Brain microvascular endothelial cell (primary cell): ENCODE results near the gene MYDGF.

Source experiments
- DNase-seq: peaks from one replicate; pipeline ENCODE4 v3.0.0-alpha.2; 2020
- H3K27ac ChIP-seq: fragments of 250-450 bp; sonication (Bioruptor Pico); 2 replicates; pipeline ENCODE4 v1.5.1; 2020; ENCODE audit warnings: mild to moderate bottlenecking, moderate library complexity
- H3K27me3 ChIP-seq: fragments of 250-450 bp; sonication (Bioruptor Pico); replicated peaks from 2 replicates; pipeline ENCODE4 v1.5.1; 2020; ENCODE audit warnings: mild to moderate bottlenecking
- H3K36me3 ChIP-seq: fragments of 250-450 bp; sonication (Bioruptor Pico); replicated peaks from 2 replicates; pipeline ENCODE4 v1.5.1; 2020; ENCODE audit warnings: mild to moderate bottlenecking
- H3K4me3 ChIP-seq: 2 replicates; pipeline ENCODE4 v1.5.1; 2011; ENCODE audit warnings: low read depth, mild to moderate bottlenecking, control low read depth, low read length, moderate library complexity
- CTCF ChIP-seq: IDR thresholded peaks from 2 replicates; pipeline ENCODE4 v1.5.1; 2011; ENCODE audit warnings: low read depth, mild to moderate bottlenecking, moderate library complexity, low read length, control low read depth, inconsistent platforms; ENCODE audit errors: missing control alignments
- in situ Hi-C: cut with HindIII; loops from 2 replicates; pipeline ENCODE4 v1.10.0; 2017; ENCODE audit warnings: low sequenced_read_pairs, low pct_ligation_motif_present

Gene MYDGF

GRCh38 chr19:4671185-4671851, 1.2 kb upstream of the MYDGF start:
- Histone ChIP-seq H3K27ac (no peak overlapping the region), H3K27me3 (no peaks in the 10 kb centered on the region), H3K36me3 (peaks cover 31% of the 10 kb centered on the region), H3K4me3 (no peak overlapping the region)
- no peak for DNase-seq
- TF ChIP-seq CTCF, result no peak
- in situ Hi-C loops, result no loop called here

GRCh38 chr19:4664642-4665041, 5.5 kb downstream of the MYDGF start:
- in situ Hi-C loops, result no loop called here
- no peak for DNase-seq
- TF ChIP-seq CTCF, result no peak
- Histone ChIP-seq H3K36me3 (peaks cover 60% of the 10 kb centered on the region), H3K4me3 (no peak overlapping the region), H3K27ac (no peak overlapping the region), H3K27me3 (no peaks in the 10 kb centered on the region)

DNA sequence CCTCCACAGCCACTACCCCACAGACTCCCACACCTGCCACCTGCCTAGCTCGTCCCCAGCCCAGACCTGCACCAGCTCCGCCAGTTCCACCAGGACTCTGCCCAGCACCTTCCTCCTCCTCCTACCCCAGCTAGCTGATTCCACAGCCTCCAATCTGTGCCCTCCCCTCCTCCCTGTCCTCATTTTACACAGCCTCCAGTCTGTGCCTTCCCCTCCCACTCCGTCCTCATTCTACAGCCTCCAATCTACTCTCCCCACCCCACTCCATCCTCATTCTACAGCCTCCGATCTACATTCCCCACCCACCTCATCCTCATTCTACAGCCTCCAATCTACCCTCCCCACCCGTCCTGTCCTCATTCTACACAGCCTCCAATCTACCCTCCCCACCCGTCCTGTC, 7.3 kb downstream of the MYDGF start:
- no peak for TF ChIP-seq CTCF
- H3K36me3 ChIP-seq, result peaks cover 67% of the 10 kb centered on the region
- DNase-seq, result no peak
- H3K4me3 ChIP-seq, result no peak overlapping the region
- H3K27ac ChIP-seq, result no peak overlapping the region
- in situ Hi-C loops, result no loop called here
- no peaks in the 10 kb centered on the region for H3K27me3 ChIP-seq

DNA sequence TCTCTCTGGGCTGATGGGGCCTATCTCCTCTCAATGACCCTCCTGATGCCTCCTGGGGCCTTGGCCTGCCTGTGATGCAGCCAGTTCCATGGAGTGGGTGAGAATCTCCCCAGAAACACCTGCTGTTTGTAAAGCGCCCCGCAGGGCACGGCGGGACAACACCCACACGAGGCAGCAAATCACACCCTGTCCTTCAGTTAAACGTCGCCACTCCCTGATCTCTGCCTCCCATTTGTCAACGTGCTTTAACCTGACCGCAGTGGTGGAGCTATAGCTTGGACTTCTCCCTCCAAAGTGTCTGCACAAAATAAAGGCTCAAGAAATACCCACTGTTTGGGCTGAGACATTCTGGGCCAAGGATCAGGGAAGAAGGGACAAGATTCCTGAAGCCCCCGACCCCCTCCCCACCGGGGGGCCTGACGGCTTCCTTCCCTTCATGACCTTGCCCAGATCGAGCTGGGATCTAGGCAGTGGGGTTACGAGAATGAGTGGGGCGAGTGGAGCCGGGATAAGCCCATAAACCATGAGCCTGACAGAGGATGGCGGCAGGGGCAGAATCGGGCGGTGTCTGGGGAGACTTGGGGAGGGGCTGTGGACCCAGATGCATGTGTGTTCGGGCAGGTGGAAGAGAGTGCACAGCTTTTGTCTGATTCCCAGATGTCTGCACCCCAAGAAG, 8.0 kb downstream of the MYDGF start:
- Histone ChIP-seq H3K4me3 (no peak overlapping the region), H3K27ac (no peak overlapping the region), H3K27me3 (no peaks in the 10 kb centered on the region), H3K36me3 (peaks cover 67% of the 10 kb centered on the region)
- in situ Hi-C loops, result no loop called here
- TF ChIP-seq CTCF, result no peak
- DNase-seq, result no peak

GRCh38 chr19:4660993-4661392, 9.1 kb downstream of the MYDGF start:
- no peak for TF ChIP-seq CTCF
- H3K4me3 ChIP-seq, result no peak overlapping the region
- peaks cover 70% of the 10 kb centered on the region for H3K36me3 ChIP-seq
- no peak overlapping the region for H3K27ac ChIP-seq
- in situ Hi-C loops, result no loop called here
- H3K27me3 ChIP-seq, result no peaks in the 10 kb centered on the region
- DNase-seq, result no peak
